Measurements from ENCODE around the gene MTHFR.

Gene MTHFR

DNA sequence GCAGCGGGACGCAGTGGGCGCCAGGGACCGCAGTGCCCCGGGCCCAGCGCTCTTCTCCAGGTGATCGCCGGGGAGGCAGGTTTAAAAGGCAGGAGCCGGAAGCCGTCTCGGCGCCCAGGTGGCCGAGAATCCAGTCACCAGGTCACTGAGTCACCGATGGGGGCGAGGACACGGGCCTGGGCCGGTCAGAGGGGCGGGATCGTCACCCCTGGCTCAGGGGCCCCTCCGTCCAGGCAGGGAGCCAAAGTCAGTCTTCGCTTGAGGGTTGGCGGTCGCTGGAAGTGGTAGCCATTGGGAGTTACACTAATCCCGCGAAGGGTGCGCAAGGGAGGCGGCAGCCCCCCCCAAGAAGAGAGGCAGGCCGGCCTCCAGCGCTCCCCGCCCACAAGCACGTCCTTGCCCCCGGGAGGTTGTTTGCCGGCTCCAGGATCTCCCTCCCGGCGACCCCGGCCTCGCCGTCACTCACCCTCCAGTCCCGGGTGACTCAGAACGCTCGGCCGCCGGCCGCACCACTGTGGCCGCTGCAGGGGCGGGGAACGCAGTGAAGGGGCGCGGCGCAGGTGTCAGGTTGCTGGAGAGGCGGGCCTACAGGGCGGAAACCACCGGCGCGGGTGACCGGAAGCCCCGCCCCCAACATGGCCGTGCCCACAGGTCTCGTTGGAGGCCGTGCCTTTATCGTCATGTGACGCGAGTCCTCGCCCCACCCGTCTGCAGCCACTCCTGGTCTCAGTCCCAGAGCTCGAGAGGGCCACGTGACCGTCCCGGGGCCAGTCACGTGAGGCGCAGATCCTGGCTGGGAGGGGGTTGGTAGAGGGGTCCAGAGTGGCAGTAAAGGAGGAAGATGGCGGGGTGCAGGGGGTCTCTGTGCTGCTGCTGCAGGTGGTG, at the start of gene MTHFR, which contains the start of gene CLCN6:
Gene MTHFR (minus strand): TSS at position 543 of the 885 bp plus-strand sequence. CDS start 2,848 bp downstream, outside the sequence.
Gene CLCN6 (plus strand): TSS at position 770 of the 885 bp plus-strand sequence. CDS start 72 bp downstream, at position 842.
- DNase-seq (ENCODE audit: low spot score), result peak; percentile 100

DNA sequence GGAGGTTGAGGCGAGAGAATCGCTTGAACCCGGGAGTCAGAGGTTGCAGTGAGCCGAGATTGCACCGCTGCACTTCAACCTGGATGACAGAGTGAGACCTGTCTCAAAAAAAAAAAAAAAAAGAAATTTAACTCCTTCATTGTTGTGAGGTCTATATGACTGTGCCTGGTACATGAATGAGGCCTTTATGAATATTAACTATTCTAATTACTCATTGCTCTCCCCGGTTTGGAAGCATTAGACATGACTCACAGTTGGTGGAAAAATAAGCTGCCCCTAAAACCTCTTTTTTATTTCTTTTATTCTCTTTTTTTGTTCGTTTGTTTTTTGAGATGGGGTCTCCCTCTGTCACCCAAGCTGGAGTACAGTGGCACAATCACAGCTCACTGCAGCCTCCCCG, 49.7 kb upstream of the MTHFR start:
- DNase-seq (ENCODE audit: low spot score), result no peak

DNA sequence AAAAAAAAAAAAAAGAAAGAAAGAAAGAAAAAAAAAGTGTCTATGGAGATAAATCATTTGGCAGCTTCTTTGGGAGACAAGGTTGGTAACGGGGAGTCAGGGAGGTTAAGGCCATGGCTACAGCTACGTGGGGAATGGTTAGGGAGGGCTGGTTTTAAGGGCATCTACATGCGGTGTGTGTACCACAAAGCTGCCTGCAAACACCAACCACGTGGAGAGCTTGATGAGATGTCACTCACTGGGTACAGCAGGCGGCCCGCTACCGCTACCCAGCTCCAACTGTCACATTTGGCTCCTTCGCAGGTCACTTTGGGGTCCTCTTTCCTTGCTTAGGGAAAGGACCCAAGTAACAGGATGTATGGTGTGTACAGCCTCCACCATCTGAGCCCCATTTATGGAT, 48.8 kb upstream of the MTHFR start:
- no peak for DNase-seq (ENCODE audit: low spot score)

DNA sequence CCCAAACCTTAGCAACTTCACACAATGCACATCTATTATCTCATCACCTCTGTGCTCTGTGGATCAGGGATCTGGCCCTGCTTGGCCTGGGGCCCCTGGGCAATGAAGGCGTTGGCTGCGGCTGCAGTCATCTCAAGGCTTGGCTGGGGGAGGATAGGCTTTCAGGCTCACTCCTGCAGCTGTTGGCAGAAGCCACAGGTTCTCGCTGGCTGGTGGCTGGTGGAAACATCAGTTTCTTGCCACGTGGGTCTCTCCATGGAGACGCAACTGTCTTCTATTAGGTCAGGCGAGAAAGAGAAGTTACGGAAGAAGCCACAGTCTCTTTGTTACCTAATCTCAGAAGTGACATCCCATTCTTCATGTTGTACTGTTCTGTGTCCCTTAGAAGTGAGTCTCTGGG, 45.4 kb upstream of the MTHFR start:
- no peak for DNase-seq (ENCODE audit: low spot score)

DNA sequence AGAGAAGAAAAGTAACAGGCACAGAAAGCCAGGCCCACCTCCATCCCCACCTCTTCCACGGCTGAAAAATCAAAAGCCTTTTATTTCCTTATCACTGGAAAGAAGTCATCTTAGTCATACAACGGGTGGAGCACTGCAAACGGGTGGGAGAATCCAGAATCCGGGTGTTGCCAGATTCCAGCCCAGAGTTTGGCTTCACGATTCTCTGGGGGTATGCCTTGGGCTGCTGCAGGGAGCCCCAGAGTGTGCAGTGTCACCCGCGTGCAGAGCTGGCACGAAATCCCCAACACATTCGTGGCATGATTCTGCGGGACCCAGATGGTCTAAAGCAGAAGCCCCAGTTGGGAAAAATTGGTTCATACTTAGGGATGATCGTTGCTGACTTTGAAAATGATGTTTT, 44.4 kb upstream of the MTHFR start:
- no peak for DNase-seq (ENCODE audit: low spot score)

DNA sequence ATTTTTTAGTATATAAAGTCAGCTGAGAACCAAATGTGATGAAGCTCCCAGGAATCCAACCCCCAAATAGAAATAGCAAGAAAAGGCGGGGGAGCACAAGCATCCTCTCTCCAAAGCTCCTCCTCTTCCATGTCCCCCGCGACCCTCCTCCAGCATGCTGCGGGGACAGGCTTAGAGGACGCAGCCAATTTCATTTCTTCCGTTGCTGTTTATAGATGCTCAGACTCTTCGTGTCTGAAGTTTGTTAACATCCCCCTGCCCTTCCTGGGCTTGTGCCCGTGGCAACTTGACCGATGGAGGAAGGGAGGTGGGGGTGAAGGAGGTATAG, 42.6 kb upstream of the MTHFR start:
- DNase-seq (ENCODE audit: low spot score), result no peak

DNA sequence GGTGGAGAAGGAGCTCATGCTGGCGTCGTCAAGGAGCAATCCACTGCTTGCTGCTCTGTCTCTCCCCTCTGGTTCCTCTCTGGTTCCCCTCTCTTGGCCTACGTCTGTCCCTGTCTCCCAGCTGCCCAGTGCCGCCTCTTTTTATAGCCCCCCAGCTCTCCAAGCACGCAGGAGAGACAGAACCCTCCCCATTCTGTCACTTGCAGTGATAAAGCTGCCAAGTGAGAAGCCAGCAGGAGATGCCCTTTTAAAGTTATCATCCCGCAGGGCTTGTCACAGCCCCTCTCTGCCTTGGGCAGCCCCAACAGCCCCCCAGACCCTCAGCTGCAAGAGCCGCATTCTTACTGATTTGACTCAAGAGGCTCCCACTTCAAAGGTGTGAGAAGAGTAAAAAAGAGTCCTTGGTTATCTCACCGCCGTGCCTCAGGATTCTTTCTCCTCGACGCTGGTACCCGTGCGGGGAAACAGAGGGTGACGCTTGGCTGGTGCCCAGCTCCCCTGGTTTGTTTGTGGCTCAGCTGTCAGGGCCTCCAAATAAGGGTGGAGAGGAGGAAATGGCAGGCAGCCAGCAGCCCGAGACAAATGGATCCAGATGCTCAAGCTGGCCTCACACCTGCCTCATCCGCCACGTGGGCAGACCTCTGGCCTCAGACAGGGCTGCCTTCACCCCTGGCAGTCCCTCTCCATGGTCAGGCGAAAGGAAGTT, 42.1 kb upstream of the MTHFR start, which contains the start of gene NPPA:
Gene NPPA (minus strand): TSS at position 117 of the 706 bp plus-strand sequence. CDS start 99 bp downstream, at position 18.
- no peak for DNase-seq (ENCODE audit: low spot score)

DNA sequence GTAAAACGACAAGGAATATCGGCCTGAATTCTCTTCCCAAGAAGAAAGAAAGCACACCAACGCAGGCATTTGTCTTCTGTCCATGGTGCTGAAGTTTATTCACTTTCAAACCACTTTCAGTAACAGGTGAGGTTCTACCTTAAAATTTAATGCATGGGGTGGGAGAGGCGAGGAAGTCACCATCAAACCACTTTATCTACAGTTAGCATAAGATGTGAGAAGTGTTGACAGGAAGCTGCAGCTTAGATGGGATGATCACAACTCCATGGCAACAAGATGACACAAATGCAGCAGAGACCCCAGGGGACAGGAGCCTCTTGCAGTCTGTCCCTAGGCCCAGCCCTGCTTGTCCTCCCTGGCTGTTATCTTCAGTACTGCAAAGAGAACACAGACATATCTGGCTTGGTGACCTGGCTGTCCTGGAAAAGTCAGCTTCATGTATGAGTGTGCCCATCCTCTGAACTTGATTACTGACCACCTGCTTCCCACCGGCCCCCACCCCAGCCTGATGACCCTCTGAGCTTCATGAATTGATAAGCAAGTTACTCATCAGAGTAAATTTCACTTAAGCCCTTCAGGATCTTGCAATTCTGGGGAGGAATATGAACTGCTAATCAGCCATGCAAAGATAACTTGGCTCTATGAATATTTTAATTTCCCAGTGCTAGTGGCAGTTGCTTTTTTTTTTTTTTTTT, 40.0 kb upstream of the MTHFR start:
- no peak for DNase-seq (ENCODE audit: low spot score)

DNA sequence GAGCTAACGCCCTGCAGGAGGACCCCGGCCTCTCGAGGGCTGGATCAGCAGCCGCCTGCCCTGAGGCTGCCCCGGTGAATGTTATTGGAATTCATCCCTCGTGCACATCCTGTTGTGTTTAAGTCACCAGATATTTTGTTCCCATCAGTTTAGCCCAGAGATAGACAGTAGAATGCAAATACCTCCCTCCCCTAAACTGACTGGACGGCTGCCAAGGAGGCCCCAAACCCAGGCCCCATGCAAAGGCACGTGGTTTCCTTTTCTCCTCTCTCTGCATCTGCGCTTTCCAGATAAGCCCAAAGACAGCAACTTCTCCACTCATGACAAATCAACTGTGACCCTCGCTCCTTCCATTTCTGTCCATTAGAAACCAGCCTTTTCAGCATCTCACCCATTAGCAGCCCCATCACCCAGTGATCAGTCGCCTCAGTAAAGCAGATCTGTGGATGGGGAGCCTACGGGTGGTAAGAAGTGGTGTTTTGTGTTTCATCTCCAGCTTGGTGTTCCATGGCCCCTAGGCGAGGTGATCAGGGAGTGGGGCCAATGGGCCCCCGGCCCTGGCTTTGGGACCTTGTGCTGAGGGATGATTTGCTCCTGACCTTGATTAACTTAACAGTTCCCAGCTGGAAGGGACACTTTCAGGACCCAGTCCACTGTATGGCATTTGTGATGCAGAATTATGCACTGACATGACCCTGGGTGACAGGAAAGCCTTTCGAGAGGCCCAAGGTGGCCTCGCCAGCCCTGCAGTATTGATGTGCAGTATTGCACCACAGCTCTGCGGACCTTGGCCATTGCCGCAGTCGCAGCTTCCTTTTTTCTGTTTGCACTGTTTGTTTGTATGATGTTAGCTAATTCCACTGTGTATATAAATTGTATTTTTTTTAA, 36.6 kb upstream of the MTHFR start:
- DNase-seq (ENCODE audit: low spot score), result no peak

DNA sequence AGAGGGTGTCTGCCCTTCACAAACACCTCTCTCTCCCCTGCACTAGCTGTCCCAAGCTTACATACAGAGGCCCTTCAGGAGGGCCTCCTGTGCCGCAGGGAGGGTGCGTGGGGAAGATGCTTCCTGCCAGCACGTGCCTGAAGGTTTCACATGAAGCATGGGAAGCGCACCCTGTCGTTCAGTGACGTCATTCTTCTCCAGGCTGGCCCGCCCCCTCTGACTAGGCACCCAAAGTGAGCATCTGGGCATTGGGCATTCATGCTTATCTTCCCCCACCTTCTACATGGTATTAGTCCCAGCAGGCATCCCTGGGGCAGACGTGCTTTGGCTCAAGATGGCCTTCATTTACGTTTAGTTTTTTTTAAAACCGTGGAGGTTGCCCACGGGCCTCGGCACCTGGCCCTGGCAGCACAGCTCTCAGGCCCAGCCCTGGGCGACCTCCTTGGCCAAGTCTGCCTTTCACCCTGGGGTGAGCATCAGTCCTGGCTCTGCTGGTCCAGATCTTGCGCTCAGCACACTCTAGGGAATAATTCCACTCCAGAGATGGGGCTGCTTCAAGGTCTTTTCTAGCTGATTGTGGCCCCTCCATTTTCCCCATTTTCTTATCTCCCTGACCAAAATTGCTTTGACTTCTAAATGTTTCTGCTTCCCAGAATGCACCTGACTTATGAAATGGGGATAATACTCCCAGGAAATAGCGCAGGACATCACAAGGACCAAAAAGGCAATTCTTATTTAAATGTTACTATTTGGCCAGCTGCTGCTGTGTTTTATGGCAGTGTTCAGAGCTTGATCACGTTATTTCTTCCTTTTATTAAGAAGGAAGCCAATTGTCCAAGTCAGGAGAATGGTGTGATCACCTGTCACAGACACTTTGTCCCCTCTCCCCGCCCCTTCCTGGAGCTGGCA, 35.7 kb upstream of the MTHFR start:
- DNase-seq (ENCODE audit: low spot score), result no peak

DNA sequence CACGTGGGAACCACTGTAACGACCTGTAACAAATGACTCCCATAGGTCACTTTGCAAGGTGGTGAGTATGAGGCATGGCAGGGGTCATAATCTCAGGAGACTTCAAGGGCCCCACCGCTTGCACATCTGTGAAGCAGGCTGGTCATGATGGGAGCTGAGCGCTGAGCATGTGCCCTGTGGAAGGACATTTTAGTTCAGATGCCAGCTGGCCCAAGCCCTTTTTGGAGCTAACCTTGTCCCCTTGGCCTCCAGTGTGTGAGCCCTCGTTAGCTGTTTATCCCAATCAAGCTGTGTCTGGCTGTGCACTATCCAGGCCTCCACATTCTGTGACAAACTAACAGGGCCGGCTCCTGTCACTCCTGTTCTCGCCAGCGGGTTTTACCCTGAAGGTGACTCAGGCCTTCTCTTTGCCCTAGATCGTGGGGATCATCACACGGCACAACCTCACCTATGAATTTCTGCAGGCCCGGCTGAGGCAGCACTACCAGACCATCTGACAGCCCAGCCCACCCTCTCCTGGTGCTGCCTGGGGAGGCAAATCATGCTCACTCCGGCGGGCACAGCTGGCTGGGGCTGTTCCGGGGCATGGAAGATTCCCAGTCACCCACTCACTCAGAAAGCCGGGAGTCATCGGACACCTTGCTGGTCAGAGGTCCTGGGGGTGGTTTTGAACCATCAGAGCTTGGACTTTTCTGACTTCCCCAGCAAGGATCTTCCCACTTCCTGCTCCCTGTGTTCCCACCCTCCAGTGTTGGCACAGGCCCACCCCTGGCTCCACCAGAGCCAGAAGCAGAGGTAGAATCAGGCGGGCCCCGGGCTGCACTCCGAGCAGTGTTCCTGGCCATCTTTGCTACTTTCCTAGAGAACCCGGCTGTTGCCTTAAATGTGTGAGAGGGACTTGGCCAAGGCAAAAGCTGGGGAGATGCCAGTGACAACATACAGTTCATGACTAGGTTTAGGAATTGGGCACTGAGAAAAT, 34.3 kb upstream of the MTHFR start:
- no peak for DNase-seq (ENCODE audit: low spot score)

DNA sequence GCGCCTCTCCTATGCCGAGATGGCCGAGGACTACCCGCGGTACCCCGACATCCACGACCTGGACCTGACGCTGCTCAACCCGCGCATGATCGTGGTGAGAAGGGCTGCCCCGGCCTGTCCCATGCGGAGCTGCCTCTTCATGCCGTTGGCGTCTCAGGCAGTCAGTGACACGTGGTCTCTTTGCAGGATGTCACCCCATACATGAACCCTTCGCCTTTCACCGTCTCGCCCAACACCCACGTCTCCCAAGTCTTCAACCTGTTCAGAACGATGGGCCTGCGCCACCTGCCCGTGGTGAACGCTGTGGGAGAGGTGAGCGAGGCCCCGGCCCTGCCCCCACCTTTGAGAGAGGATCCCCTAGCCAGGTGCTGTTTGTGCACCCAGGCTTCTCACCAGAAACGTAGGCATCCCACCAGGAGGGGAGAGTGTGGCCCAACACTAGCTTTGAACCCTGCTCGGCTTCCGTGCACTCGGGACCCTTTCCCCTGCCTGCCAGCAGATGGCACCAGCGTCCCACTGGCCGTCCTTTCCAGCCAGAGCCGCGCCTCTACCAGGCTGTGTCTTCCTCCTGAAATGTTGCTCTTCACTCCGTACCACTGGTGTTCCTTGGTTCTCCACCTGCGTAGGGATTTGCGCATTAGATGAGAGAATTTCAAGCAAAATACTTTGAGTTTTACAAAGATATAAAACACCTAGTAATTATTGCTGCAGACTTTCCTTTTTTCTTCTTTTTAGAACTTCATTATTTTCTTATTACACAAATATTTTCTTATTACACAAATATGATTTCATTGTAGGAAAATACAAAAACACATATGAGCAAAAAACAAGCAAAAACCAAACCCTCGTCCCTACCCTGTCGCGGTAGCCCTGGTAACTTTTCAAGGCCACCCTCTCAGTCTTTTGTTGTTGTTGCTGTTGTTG, 32.8 kb upstream of the MTHFR start:
- DNase-seq (ENCODE audit: low spot score), result no peak

DNA sequence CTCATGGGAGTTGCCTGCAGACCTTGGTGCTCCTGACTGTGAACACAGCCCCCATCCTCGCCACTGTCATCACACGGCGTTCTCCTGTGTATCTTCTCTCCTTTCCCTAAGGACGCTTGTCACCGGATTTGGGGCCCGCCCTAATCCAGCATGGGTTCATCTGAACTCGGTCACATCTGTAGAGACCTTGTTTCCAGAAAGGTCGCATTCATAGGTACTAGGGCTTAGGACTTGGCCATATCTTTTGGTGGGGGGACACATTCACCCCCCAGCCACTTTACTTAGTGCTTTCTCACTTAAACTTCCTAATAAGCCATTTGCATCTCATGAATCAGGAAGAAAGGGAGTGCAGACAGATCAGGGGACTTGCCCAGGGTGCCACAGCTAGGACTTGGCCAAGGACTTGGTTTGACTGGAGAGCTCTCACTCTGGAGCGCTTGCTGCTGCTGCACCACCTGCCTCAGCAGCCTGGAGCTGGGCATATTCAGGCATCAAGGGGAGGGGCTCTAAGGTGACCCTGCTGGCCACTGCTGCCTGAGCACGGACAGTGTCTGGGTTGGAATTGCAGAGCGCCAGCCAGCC, 32.1 kb upstream of the MTHFR start:
- no peak for DNase-seq (ENCODE audit: low spot score)

DNA sequence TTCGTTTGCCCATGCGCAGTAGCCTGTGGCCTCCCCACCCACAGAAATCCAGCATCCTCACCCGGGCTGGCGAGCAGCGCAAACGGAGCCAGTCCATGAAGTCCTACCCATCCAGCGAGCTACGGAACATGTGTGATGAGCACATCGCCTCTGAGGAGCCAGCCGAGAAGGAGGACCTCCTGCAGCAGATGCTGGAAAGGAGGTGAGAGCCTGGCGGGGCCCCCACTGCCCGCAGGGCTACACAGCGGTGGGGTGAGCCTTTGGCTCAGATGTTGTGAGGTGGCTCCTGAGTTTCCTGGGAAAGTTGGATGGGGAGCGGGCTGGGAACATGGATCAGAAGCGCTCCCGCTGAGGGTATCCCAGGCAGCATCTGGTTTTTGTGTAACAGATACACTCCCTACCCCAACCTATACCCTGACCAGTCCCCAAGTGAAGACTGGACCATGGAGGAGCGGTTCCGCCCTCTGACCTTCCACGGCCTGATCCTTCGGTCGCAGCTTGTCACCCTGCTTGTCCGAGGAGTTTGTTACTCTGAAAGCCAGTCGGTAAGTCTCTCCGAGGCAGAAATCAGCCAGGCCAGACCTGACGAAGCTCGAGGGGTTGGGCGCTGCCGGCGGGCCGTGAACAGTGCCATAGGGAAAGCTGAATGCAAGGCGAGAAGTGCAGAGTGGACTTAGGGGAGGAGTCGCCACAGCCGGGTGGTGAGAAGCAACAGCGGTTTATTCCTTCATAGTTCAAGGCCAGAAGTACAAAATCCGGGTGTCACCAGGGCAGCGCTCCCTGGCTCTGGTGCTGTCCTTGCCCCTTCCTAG, 31.4 kb upstream of the MTHFR start:
- DNase-seq (ENCODE audit: low spot score), result no peak

DNA sequence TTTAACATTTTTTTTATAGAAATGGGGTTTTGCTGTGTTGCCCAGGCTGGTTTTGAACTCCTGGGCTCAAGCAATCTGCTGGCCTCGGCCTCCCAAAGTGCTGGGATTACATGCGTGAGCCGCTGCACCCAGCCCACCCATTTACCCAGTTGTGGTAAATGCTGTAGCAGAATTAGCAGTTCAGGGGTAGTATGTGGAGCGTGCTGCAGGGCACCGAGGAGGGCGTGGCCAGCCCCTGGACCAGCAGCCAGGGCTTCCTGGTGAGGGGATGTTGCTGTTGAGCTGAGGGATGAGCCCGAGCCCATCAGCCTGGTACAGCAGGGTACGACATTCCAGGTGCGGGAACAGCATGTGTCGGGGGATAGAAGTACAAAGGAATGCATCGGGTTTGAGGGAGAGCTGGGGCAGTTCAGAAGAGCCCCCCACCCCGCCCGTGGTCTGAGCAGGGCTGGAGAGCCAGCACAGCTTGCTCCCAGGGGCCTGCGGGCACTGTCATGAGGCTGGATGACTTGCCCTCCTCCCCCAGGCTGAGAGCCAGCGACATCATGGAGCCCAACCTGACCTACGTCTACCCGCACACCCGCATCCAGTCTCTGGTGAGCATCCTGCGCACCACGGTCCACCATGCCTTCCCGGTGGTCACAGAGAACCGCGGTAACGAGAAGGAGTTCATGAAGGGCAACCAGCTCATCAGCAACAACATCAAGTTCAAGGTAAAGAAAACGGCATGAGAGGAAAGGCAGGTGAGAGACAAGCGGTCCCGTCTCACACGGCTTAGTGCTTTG, 29.9 kb upstream of the MTHFR start:
- no peak for DNase-seq (ENCODE audit: low spot score)

DNA sequence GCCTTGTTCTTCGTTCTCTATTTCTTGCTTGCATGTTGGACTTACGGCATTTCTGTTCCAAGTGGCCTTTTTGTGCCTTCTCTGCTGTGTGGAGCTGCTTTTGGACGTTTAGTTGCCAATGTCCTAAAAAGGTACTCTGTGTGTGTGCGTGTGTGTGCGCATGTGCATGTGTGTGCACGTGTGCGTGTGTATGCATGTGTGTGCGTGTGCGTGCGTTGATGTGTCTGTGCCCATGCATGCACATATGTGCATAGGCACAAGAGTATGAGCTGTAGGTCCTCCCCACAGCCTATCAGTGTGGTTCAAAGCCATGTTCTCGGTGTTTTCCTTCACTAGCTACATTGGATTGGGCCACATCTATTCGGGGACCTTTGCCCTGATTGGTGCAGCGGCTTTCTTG, 28.1 kb upstream of the MTHFR start:
- DNase-seq (ENCODE audit: low spot score), result no peak

Measured in left forelimb (tissue), 1 donor.